Endodermal cell (in vitro differentiated cells): ENCODE results near the gene ACTN3. TPM values are rescaled to one million over a fixed set of nuclear protein-coding genes. Genes with fewer than 3 reads are reported as not detected.
"Not testable (repeated sequence)": the region's sequence is repeated elsewhere in the genome, so short reads cannot be mapped to it uniquely, and the experiment has no call there.

Experiments used
- DNase-seq: peaks from one replicate; pipeline ENCODE4 v3.0.0-alpha.2; 2017
- H3K27ac ChIP-seq: 2 replicates; pipeline ENCODE4 v1.5.1; 2013; ENCODE audit warnings: mild to moderate bottlenecking, low read depth, low read length, moderate library complexity
- H3K27me3 ChIP-seq: 2 replicates; pipeline ENCODE4 v1.6.1; 2013; ENCODE audit warnings: mild to moderate bottlenecking, low read length, moderate library complexity; ENCODE audit not compliant: insufficient read depth, control insufficient read depth, poor library complexity, severe bottlenecking
- H3K36me3 ChIP-seq: 2 replicates; pipeline ENCODE4 v1.7.0; 2013; ENCODE audit warnings: mild to moderate bottlenecking, low read length, moderate library complexity; ENCODE audit not compliant: control insufficient read depth, insufficient read depth
- H3K4me1 ChIP-seq: one replicate; pipeline ENCODE4 v1.7.0; 2013; ENCODE audit warnings: low read length; ENCODE audit not compliant: control insufficient read depth, insufficient read depth
- H3K4me3 ChIP-seq: 2 replicates; pipeline ENCODE4 v1.5.1; 2013; ENCODE audit warnings: mild to moderate bottlenecking, low read length, moderate library complexity
- H3K9ac ChIP-seq: 2 replicates; pipeline ENCODE4 v1.6.1; 2013; ENCODE audit warnings: mild to moderate bottlenecking, low read length, moderate library complexity; ENCODE audit not compliant: poor library complexity, severe bottlenecking; ENCODE audit errors: extremely low read depth
- H3K9me3 ChIP-seq: 2 replicates; pipeline ENCODE4 v1.6.1; 2013; ENCODE audit warnings: mild to moderate bottlenecking, low read length, moderate library complexity; ENCODE audit not compliant: control insufficient read depth
- H3K27ac Mint-ChIP-seq: 2 replicates; pipeline ENCODE4 v1.8.0; 2020; ENCODE audit warnings: mixed read lengths
- H3K27me3 Mint-ChIP-seq: 2 replicates; pipeline ENCODE4 v1.8.0; 2021; ENCODE audit warnings: mild to moderate bottlenecking, mixed read lengths; ENCODE audit not compliant: insufficient read depth
- H3K36me3 Mint-ChIP-seq: 2 replicates; pipeline ENCODE4 v1.8.0; 2020; ENCODE audit warnings: low read depth, mixed read lengths
- H3K4me1 Mint-ChIP-seq: 2 replicates; pipeline ENCODE4 v1.8.0; 2020; ENCODE audit warnings: mixed read lengths
- H3K4me3 Mint-ChIP-seq: 2 replicates; pipeline ENCODE4 v1.8.0; 2020; ENCODE audit warnings: mild to moderate bottlenecking, moderate library complexity, mixed read lengths
- H3K9me3 Mint-ChIP-seq: 2 replicates; pipeline ENCODE4 v1.8.0; 2020; ENCODE audit warnings: mild to moderate bottlenecking, mixed read lengths
- WGBS, 2 experiments: methylation state at CpG; one replicate each; pipeline versions ENCODE4 v1.1.5 to v1.1.7; 2013; ENCODE audit warnings: missing lambda C conversion rate in 2 of 2, mixed read lengths in 1 of 2; ENCODE audit not compliant: insufficient coverage in 1 of 2, insufficient read length in 1 of 2; 5-methylcytosine and 5-hydroxymethylcytosine counted together
- total RNA-seq, 2 donors: library from RNA; stranded (reverse); fragmentation: NEBNext Ultra II Directional in 1 of 2; extraction: Animal tissue kit (Norgen Biotek cat#: 25700) in 1 of 2; gene quantifications; 2 replicates in 1 of 2; 3 replicates in 1 of 2; pipeline ENCODE4 v1.2.1, GENCODE V29; 2021
- TF ChIP-seq, protein P1 (sequence below): fragments of 200-600 bp; sonication (generic); conservative IDR thresholded peaks from 2 replicates; pipeline ENCODE4 v1.5.0; 2021; ENCODE audit warnings: antibody characterized with exemption, mild to moderate bottlenecking

The ACTN3 gene
- total RNA-seq, 2 donors from 2014 or later, result 1.7 to 5.3 TPM

DNA sequence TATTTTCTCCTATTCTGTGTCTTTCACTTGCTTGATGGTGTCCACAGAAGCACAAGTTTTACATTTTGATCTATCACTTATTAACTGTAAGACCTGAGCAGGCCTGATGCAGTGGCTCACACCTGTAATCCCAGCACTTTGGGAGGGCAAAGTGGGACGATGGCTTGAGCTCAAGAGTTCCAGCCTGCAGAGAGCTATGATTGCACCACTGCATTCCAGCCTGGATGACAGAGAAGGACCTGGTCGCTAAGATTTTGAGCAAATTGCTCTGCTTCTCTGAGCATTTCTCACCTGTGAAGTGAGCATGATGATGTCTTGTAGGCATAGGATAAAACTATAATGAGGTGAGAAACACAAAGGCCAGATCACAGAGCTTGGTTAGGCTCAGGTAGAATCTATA lies 39.4 kb downstream of the ACTN3 start:
- H3K4me1 ChIP-seq, result no peaks in the 10 kb centered on the region
- no peak for DNase-seq
- Mint-ChIP-seq H3K9me3 (peaks cover 60% of the 10 kb centered on the region), H3K4me1 (no peaks in the 10 kb centered on the region), H3K36me3 (peaks cover 1% of the 10 kb centered on the region), H3K27ac (no peak overlapping the region), H3K27me3 (peaks cover 22% of the 10 kb centered on the region), H3K4me3 (no peak overlapping the region)
- 51 to 78% methylated on average over 2 of the region's 2 CpGs for WGBS, 2 experiments
- no peak overlapping the region for H3K27ac ChIP-seq
- no peak overlapping the region for H3K9ac ChIP-seq
- H3K36me3 ChIP-seq, result no peaks in the 10 kb centered on the region
- peaks cover 25% of the 10 kb centered on the region for H3K9me3 ChIP-seq
- no peaks in the 10 kb centered on the region for H3K27me3 ChIP-seq
- no peak overlapping the region for H3K4me3 ChIP-seq
- TF ChIP-seq, protein P1, sequence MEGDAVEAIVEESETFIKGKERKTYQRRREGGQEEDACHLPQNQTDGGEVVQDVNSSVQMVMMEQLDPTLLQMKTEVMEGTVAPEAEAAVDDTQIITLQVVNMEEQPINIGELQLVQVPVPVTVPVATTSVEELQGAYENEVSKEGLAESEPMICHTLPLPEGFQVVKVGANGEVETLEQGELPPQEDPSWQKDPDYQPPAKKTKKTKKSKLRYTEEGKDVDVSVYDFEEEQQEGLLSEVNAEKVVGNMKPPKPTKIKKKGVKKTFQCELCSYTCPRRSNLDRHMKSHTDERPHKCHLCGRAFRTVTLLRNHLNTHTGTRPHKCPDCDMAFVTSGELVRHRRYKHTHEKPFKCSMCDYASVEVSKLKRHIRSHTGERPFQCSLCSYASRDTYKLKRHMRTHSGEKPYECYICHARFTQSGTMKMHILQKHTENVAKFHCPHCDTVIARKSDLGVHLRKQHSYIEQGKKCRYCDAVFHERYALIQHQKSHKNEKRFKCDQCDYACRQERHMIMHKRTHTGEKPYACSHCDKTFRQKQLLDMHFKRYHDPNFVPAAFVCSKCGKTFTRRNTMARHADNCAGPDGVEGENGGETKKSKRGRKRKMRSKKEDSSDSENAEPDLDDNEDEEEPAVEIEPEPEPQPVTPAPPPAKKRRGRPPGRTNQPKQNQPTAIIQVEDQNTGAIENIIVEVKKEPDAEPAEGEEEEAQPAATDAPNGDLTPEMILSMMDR, result no peak

DNA sequence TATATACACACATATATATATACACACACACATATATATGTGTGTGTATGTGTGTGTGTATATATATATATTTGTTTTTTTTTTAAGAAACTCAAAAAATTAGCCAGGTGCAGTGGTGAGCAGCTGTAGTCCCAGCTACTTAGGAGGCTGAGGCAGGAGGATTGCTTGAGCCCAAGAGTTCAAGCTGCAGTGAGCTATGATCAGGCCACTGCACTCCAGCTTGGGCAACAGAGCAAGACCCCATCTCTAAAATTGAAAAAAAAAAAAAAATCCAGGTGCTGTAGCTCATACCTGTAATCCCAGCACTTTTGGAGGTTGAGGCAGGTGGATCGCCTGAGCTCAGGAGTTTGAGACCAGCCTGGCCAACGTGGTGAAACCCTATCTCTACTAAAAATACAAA lies 42.6 kb downstream of the ACTN3 start:
- H3K4me3 Mint-ChIP-seq, H3K27me3 ChIP-seq, H3K36me3 Mint-ChIP-seq, H3K27ac ChIP-seq, DNase-seq, H3K9ac ChIP-seq, H3K4me3 ChIP-seq, H3K27ac Mint-ChIP-seq, H3K4me1 ChIP-seq, H3K36me3 ChIP-seq: not testable (repeated sequence)
- WGBS, 2 experiments, result 70 to 79% methylated on average over 2 of the region's 2 CpGs
- peaks cover 35% of the 10 kb centered on the region for H3K27me3 Mint-ChIP-seq
- peaks cover 10% of the 10 kb centered on the region for H3K4me1 Mint-ChIP-seq
- peaks cover 57% of the 10 kb centered on the region for H3K9me3 Mint-ChIP-seq
- H3K9me3 ChIP-seq, result peaks cover 26% of the 10 kb centered on the region

DNA sequence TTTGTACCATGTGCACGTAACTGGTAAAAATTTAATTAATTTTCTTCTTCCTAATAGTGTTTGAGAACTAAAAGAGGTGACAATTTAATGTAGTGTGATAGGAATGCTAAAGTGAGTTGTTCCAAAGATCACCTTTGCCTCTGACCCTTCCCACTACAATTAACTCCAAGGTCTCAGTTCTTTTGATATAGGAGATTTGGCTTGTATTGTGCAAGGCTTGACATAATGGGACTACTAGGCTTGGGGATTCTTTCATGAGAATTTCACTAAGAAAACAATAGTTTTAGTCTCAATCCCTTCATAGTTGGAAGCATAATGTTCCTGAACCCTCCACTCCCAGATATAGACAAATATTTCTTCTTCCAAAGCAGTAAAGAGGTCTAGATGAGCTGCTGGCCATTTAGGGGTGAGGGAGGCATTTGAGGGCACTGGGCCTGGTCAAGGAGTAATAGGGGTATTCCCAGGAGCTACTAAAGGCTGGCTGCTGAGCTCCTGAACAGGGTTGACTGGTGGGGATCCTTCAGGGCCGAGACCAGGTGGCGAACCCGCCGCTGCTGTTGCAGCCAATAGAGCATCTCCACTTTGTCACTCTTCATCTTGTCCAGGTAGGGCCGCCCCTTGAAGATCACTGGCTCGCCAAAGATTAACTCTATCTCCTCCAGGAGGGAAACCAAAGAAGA lies 43.4 kb downstream of the ACTN3 start:
- TF ChIP-seq, protein P1, result no peak
- Histone ChIP-seq H3K9me3 (peaks cover 26% of the 10 kb centered on the region), H3K4me3 (no peak overlapping the region), H3K36me3 (no peaks in the 10 kb centered on the region), H3K4me1 (no peaks in the 10 kb centered on the region), H3K27me3 (no peaks in the 10 kb centered on the region), H3K9ac (no peak overlapping the region), H3K27ac (no peak overlapping the region)
- no peak overlapping the region for H3K27ac Mint-ChIP-seq
- H3K4me1 Mint-ChIP-seq, result peaks cover 10% of the 10 kb centered on the region
- peaks cover 5% of the 10 kb centered on the region for H3K36me3 Mint-ChIP-seq
- peaks cover 32% of the 10 kb centered on the region for H3K27me3 Mint-ChIP-seq
- WGBS, 2 experiments, result 95 to 100% methylated on average over 2 to 7 of the region's 7 CpGs
- H3K4me3 Mint-ChIP-seq, result no peak overlapping the region
- no peak for DNase-seq
- H3K9me3 Mint-ChIP-seq, result peaks cover 51% of the 10 kb centered on the region

DNA sequence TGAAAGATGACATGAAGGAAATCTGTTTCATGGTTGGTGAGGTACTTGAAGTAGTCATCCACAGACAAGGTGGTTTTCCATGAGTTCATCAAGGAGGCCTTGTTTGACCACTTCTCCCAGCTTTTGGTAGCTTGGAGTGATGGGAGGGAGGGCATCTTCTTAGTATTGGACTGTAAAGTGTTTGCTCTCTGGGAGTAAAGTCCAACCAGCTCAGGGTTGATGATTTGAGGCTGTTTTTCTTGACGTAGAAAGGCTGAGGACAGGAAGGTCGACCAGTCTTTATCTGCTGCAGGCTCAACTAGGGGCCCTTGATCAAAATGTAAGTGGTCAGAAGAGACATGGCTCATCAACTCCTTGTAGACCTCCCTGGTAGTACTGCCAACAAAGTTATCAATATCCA lies 44.5 kb downstream of the ACTN3 start:
- H3K4me1 Mint-ChIP-seq, result peaks cover 10% of the 10 kb centered on the region
- Histone ChIP-seq H3K27ac (no peak overlapping the region), H3K4me3 (no peak overlapping the region), H3K27me3 (no peaks in the 10 kb centered on the region), H3K9ac (no peak overlapping the region), H3K36me3 (no peaks in the 10 kb centered on the region), H3K4me1 (no peaks in the 10 kb centered on the region), H3K9me3 (peaks cover 26% of the 10 kb centered on the region)
- no peak overlapping the region for H3K4me3 Mint-ChIP-seq
- no peak overlapping the region for H3K27ac Mint-ChIP-seq
- WGBS, 2 experiments, result 88 to 89% methylated on average over 2 of the region's 2 CpGs
- peaks cover 43% of the 10 kb centered on the region for H3K9me3 Mint-ChIP-seq
- TF ChIP-seq, protein P1, result no peak
- peaks cover 30% of the 10 kb centered on the region for H3K27me3 Mint-ChIP-seq
- peaks cover 10% of the 10 kb centered on the region for H3K36me3 Mint-ChIP-seq
- DNase-seq, result no peak
